HepG2 (cell line): ENCODE data around the gene SSBP4. TPM values are rescaled to one million over a fixed set of nuclear protein-coding genes. Genes with fewer than 3 reads are reported as not detected.

ENCODE experiments used
- ATAC-seq: fragments of 200-7000 bp; cut with Tn5 transposase; 3 replicates; pipeline ENCODE4 v1.9.1; 2020; ENCODE audit warnings: mild to moderate bottlenecking, moderate library complexity
- BruUV-seq: library from RNA; stranded (reverse); fragments of 400-500 nt; replicated peaks from 2 replicates; lab custom pipeline; 2021; lab: Mats Ljungman, UMichigan
- CTCF ChIA-PET: fragments of 300-600 bp; formaldehyde crosslinking; extraction: SDS; loops from one replicate; lab custom pipeline; 2021; ENCODE audit warnings: low total read pairs, inconsistent platforms, low intra/inter-chr PET ratio; lab: Yijun Ruan, JAX
- POLR2A ChIA-PET: fragments of 350-600 bp; sonication (Branson Sonifier 250); formaldehyde crosslinking; loops from one replicate; lab custom pipeline; 2020; ENCODE audit warnings: antibody characterized with exemption, inconsistent platforms; lab: Yijun Ruan, JAX
- DNase-seq: peaks from one replicate; pipeline ENCODE4 v3.0.0-alpha.2; 2015; ENCODE audit warnings: low spot score
- FAIRE-seq: peaks from 3 replicates; lab custom pipeline; 2011; peaks lifted over from hg19 to GRCh38; lab: Jason Lieb, UNC
- H2AFZ ChIP-seq: one replicate; pipeline ENCODE4 v1.6.1; 2011; ENCODE audit warnings: low read length, inconsistent platforms
- H3K27ac ChIP-seq: fragments of 300-600 bp; 3 replicates; pipeline ENCODE4 v1.8.0; 2011; ENCODE audit warnings: mixed run types, mild to moderate bottlenecking, mixed read lengths, low read length, inconsistent platforms; ENCODE audit not compliant: insufficient read depth; ENCODE audit errors: extremely low read length
- H3K27me3 ChIP-seq, 2 experiments: fragments of 200-600 bp in 1 of 2; 2 replicates in 1 of 2; 3 replicates in 1 of 2; pipeline versions ENCODE4 v1.6.0 to v1.8.0; 2011; ENCODE audit warnings: low read length in 2 of 2, mild to moderate bottlenecking in 2 of 2, moderate library complexity in 2 of 2, inconsistent platforms in 1 of 2; ENCODE audit not compliant: insufficient read depth in 2 of 2, control insufficient read depth in 1 of 2
- H3K36me3 ChIP-seq, 2 experiments: fragments of 200-600 bp in 1 of 2; replicated peaks in 1 of 2; 2 replicates in 1 of 2; 3 replicates in 1 of 2; pipeline versions ENCODE4 v1.5.1 to v1.8.0; 2011; ENCODE audit warnings: low read length in 2 of 2, inconsistent platforms in 1 of 2; ENCODE audit not compliant: insufficient read depth in 2 of 2, control insufficient read depth in 1 of 2
- H3K4me1 ChIP-seq: 2 replicates; pipeline ENCODE4 v1.5.1; 2012; ENCODE audit warnings: low read length, inconsistent platforms; ENCODE audit not compliant: insufficient read depth
- H3K4me2 ChIP-seq: 2 replicates; pipeline ENCODE4 v1.6.0; 2011; ENCODE audit warnings: low read depth, low read length, inconsistent platforms
- H3K4me3 ChIP-seq, 3 experiments: fragments of 200-600 bp in 1 of 3; sonication (generic), shearing (Covaris generic) in 1 of 3; replicated peaks in 1 of 3; 2 replicates each; pipeline ENCODE4 v1.5.1; 2011 to 2016; ENCODE audit warnings: low read length in 3 of 3, inconsistent platforms in 2 of 3, low read depth in 2 of 3, mild to moderate bottlenecking in 2 of 3, control low read depth in 1 of 3, mixed read lengths in 1 of 3; ENCODE audit not compliant: insufficient read depth in 1 of 3
- H3K79me2 ChIP-seq: one replicate; pipeline ENCODE4 v1.6.1; 2011; ENCODE audit warnings: low read length, inconsistent platforms; ENCODE audit not compliant: insufficient read depth
- H3K9ac ChIP-seq: 2 replicates; pipeline ENCODE4 v1.6.0; 2011; ENCODE audit warnings: mild to moderate bottlenecking, low read depth, low read length, inconsistent platforms; ENCODE audit not compliant: insufficient read depth
- H3K9me3 ChIP-seq: 2 replicates; pipeline ENCODE4 v1.5.1; 2012; ENCODE audit warnings: mild to moderate bottlenecking, low read length
- H4K20me1 ChIP-seq: 2 replicates; pipeline ENCODE4 v1.6.0; 2011; ENCODE audit warnings: inconsistent platforms, mild to moderate bottlenecking, low read length, moderate library complexity; ENCODE audit not compliant: insufficient read depth
- AGO1 ChIP-seq: fragments of 200-400 bp; formaldehyde crosslinking; IDR thresholded peaks from 2 replicates; pipeline ENCODE4 v1.6.1; 2017; ENCODE audit warnings: mild to moderate bottlenecking, low read depth, low read length, moderate library complexity; ENCODE audit not compliant: poor library complexity, severe bottlenecking
- AGO2 ChIP-seq: fragments of 200-400 bp; formaldehyde crosslinking; optimal IDR thresholded peaks from 2 replicates; pipeline ENCODE3; 2017; ENCODE audit warnings: mild to moderate bottlenecking, low read depth, low read length, moderate library complexity
- BATF2 ChIP-seq: sonication (generic); formaldehyde crosslinking; IDR thresholded peaks from 2 replicates; pipeline ENCODE4 v1.8.0; 2022; ENCODE audit warnings: mild to moderate bottlenecking, missing genetic modification reagents, moderate library complexity
- EP300 ChIP-seq, 3 experiments: sonication (generic) in 1 of 3; formaldehyde crosslinking in 1 of 3; IDR thresholded peaks; 2 replicates each; pipeline versions ENCODE4 v1.5.1 to v1.6.1; 2011 to 2020; ENCODE audit warnings: low read depth in 2 of 3, low read length in 2 of 3, borderline replicate concordance in 1 of 3, improper control_type of control experiment in 1 of 3, mild to moderate bottlenecking in 1 of 3, missing genetic modification reagents in 1 of 3, moderate library complexity in 1 of 3
- RBFOX2 ChIP-seq: fragments of 200-400 bp; formaldehyde crosslinking; IDR thresholded peaks from 2 replicates; pipeline ENCODE4 v1.6.1; 2017; ENCODE audit warnings: low read depth, mild to moderate bottlenecking, low read length
- SP2 ChIP-seq: sonication (generic); formaldehyde crosslinking; IDR thresholded peaks from 2 replicates; pipeline ENCODE4 v1.5.1; 2020; ENCODE audit warnings: mild to moderate bottlenecking, missing genetic modification reagents
- SYNCRIP ChIP-seq: fragments of 200-400 bp; formaldehyde crosslinking; IDR thresholded peaks from 2 replicates; pipeline ENCODE4 v1.6.1; 2018; ENCODE audit warnings: mild to moderate bottlenecking, low read depth, low read length; ENCODE audit not compliant: insufficient read depth
- U2AF1 ChIP-seq: fragments of 200-400 bp; formaldehyde crosslinking; optimal IDR thresholded peaks from 2 replicates; pipeline ENCODE3; 2017; ENCODE audit warnings: mild to moderate bottlenecking, low read depth, low read length
- ZNF17 ChIP-seq: sonication (generic); formaldehyde crosslinking; IDR thresholded peaks from 2 replicates; pipeline ENCODE4 v1.5.0; 2020; ENCODE audit warnings: mild to moderate bottlenecking, missing genetic modification reagents
- ZNF34 ChIP-seq: sonication (generic); formaldehyde crosslinking; IDR thresholded peaks from 2 replicates; pipeline ENCODE4 v1.4.0; 2020; ENCODE audit warnings: mild to moderate bottlenecking, missing genetic modification reagents, borderline replicate concordance
- ZNF772 ChIP-seq: sonication (generic); formaldehyde crosslinking; IDR thresholded peaks from 2 replicates; pipeline ENCODE4 v1.5.0; 2020; ENCODE audit warnings: mild to moderate bottlenecking, missing genetic modification reagents
- WGBS: methylation state at CpG from one replicate; pipeline ENCODE4 v1.1.6; 2017; ENCODE audit warnings: low lambda C conversion rate; 5-methylcytosine and 5-hydroxymethylcytosine counted together
- in situ Hi-C: cut with HindIII; loops from 2 replicates; pipeline ENCODE4 v1.10.0; 2017; ENCODE audit warnings: low pct_unique_long_range_greater_than_20kb; ENCODE audit not compliant: extremely low pct_ligation_motif_present
- intact Hi-C: fragments of 100-400 bp; cut with micrococcal nuclease; formaldehyde crosslinking; loops from one replicate; pipeline ENCODE4 v1.10.0; 2022; ENCODE audit not compliant: unreplicated experiment
- polyA plus RNA-seq, 8 experiments: library from polyadenylated mRNA; depleted of rRNA in 3 of 8; stranded (reverse) in 7 of 8; unstranded in 1 of 8; fragments of >200 nt; fragmentation: Illumina TruSeq in 4 of 8; extraction: Trizol in 4 of 8; gene quantifications; 2 replicates each; pipeline versions ENCODE4 v1.2.1 to v1.2.3, GENCODE V29; 2011 to 2016; ENCODE audit warnings: low read depth in 4 of 8, missing spikeins in 1 of 8, mixed read lengths in 1 of 8; ENCODE audit not compliant: insufficient read depth in 1 of 8
- total RNA-seq, 5 experiments: library from RNA; depleted of rRNA; stranded (reverse); fragments of >200 nt; fragmentation: Illumina TruSeq; extraction: Trizol; gene quantifications; 2 replicates each; pipeline ENCODE4 v1.2.3, GENCODE V29; 2016; ENCODE audit warnings: low read depth in 1 of 5
- TF ChIP-seq, protein P1 (sequence below): sonication (generic); formaldehyde crosslinking; IDR thresholded peaks from 2 replicates; pipeline ENCODE4 v1.4.0; 2020; ENCODE audit warnings: missing genetic modification reagents

SSBP4 gene
- total and polyA plus RNA-seq, 2 of the 13 experiments (the other 11 are each of a cell fraction or from before 2014, with no cell fraction given) = 20.8 to 39.5 TPM

GRCh38 chr19:18433015-18433691 is 14.0 kb downstream of the SSBP4 start:
- intact Hi-C loops (no loop called here), in situ Hi-C loops (no loop called here)
- no TSS peak for BruUV-seq
- no peaks in the 10 kb centered on the region for H4K20me1 ChIP-seq
- H3K4me1 ChIP-seq = peaks cover 1% of the 10 kb centered on the region; the same call in 1 of the 2 replicates
- H3K36me3 ChIP-seq = peaks cover 1 to 3% of the 10 kb centered on the region in 2 experiments; a peak in 1 of 5 replicates
- no peak overlapping the region for H3K4me3 ChIP-seq
- ATAC-seq = no peak
- H3K27ac ChIP-seq = no peak overlapping the region
- H2AFZ ChIP-seq = no peak overlapping the region
- H3K27me3 ChIP-seq = no peaks in the 10 kb centered on the region
- H3K9ac ChIP-seq = no peak overlapping the region
- H3K4me2 ChIP-seq = no peak overlapping the region
- TF ChIP-seq ZNF34 (no peak), SYNCRIP (no peak), SP2 (no peak), RBFOX2 (peak; percentile 32; the same call in 1 of the 2 replicates), AGO2 (peak; percentile 93), EP300 (IDR thresholded peaks at IDR 0.05; ENCODE audit: low read depth in 2 of 2, low read length in 2 of 2) (no peak), EP300 (CRISPR knock-in tag; IDR thresholded peaks at IDR 0.05; ENCODE audit: borderline replicate concordance) (no peak), BATF2 (CRISPR knock-in tag) (no peak), AGO1 (peak; percentile 83), ZNF17 (CRISPR knock-in tag) (no peak), U2AF1 (peak; percentile 50), ZNF772 (CRISPR knock-in tag) (no peak)
- TF ChIP-seq, protein P1, sequence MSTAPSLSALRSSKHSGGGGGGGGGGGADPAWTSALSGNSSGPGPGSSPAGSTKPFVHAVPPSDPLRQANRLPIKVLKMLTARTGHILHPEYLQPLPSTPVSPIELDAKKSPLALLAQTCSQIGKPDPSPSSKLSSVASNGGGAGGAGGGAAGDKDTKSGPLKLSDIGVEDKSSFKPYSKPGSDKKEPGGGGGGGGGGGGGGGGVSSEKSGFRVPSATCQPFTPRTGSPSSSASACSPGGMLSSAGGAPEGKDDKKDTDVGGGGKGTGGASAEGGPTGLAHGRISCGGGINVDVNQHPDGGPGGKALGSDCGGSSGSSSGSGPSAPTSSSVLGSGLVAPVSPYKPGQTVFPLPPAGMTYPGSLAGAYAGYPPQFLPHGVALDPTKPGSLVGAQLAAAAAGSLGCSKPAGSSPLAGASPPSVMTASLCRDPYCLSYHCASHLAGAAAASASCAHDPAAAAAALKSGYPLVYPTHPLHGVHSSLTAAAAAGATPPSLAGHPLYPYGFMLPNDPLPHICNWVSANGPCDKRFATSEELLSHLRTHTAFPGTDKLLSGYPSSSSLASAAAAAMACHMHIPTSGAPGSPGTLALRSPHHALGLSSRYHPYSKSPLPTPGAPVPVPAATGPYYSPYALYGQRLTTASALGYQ (CRISPR knock-in tag) = no peak
- FAIRE-seq = no peak
- 96% methylated on average over 34 of the region's 59 CpGs for WGBS
- H3K9me3 ChIP-seq = no peaks in the 10 kb centered on the region
- no peak for DNase-seq
- no peaks in the 10 kb centered on the region for H3K79me2 ChIP-seq
- POLR2A ChIA-PET = no interaction called here
- CTCF ChIA-PET = no interaction called here
